Globus pallidus (tissue), 1 donor: ENCODE measurements around the gene CD9.

ENCODE experiments used
- DNase-seq: peaks from one replicate; pipeline ENCODE4 v3.0.0-alpha.2; 2015; ENCODE audit warnings: low spot score

The CD9 gene

DNA sequence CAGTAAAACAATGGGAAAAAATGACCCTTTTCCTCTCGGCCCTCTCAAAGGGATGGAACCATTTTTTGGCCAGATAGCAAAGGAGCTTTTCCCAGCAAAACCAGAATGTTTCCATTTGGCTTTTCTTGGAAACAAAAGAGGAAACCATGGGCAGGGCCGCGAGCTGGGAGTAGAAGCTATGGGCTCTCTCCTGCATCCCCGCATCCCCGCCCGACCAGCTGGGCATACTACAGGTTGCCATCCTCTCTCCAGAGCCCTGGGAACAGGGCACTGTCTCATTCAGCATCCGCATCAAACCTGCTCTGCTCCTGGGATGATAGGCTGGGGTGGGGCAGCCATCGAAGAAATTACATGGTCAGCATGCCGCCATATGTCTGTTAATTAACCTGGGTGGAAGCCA is 20.9 kb downstream of the CD9 start:
- DNase-seq: no peak

DNA sequence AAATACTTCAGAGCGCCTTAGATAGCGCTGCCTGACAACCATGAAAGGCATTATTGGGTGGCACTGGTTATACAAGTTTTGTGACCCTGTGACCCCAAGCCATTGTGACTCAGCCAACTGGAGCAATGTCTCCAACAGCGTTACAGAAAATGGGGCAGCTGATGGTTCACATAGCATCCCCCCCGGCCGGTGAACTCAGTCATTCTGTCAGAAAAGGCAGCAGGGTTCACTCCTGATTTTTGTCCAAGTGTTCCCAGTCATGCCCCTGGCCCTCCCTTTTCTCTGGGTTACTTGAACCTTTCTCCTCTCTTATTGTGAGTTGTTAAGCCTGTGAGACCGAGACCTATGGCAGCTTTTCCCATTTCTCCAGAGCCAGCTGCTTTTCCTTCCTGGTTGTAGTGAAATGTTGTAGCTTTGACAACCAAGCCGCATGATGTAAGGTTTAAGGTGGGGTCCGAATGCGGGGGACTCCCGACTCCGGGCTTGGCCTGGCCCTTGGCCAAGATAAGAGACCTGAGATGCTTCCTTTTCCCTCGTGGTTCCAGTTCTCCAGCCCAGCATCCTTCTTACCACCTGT is 22.0 kb downstream of the CD9 start:
- DNase-seq: no peak

DNA sequence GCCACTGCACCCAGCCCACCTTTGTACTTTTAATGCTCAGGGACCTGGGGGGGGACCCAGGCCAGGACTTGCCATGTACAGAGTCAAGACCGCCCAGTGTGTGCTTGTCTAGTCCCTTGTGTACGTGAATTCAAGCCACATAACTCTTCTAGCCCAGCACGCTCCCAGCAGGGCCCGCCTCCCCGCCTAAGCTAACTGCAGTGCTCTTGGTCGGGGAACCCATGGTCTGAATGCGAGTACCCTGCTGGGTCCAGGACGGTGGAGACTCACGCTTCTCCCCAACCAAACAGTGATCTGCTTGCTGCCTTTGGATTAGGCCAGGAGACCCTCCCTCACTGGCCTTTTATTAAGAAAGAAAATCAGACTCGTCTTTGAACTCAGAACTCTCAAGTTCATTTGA is 23.3 kb downstream of the CD9 start:
- DNase-seq: no peak

- DNase-seq: peak; percentile 93
Observed at GRCh38 chr12:6224550-6224949, 24.4 kb downstream of the CD9 start.

DNA sequence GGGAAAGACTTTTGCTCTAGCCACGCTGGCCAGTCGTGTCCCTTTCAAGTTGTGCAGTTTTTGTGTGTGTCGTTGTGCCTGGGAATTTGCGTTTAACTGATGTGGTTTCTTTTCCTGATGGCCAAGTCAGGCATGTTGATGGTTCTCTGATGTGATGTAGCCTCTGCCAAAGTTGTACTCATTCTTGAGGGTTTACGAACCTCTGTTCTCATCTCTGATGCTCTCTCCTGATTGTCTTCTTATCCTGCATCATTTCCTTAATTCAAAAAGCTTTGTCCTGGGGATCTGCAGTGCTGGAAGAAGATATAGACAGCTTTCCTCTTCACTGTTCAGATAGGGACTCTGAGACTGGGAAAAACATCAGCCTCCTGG is 25.4 kb downstream of the CD9 start:
- no peak for DNase-seq

- DNase-seq: peak; percentile 80
Observed at GRCh38 chr12:6226002-6226678, 25.9 kb downstream of the CD9 start.

GRCh38 chr12:6226679-6227051 is 26.5 kb downstream of the CD9 start:
- DNase-seq: peak; percentile 39

- DNase-seq: peak; percentile 55
Observed at GRCh38 chr12:6228535-6229223, 28.5 kb downstream of the CD9 start.

DNA sequence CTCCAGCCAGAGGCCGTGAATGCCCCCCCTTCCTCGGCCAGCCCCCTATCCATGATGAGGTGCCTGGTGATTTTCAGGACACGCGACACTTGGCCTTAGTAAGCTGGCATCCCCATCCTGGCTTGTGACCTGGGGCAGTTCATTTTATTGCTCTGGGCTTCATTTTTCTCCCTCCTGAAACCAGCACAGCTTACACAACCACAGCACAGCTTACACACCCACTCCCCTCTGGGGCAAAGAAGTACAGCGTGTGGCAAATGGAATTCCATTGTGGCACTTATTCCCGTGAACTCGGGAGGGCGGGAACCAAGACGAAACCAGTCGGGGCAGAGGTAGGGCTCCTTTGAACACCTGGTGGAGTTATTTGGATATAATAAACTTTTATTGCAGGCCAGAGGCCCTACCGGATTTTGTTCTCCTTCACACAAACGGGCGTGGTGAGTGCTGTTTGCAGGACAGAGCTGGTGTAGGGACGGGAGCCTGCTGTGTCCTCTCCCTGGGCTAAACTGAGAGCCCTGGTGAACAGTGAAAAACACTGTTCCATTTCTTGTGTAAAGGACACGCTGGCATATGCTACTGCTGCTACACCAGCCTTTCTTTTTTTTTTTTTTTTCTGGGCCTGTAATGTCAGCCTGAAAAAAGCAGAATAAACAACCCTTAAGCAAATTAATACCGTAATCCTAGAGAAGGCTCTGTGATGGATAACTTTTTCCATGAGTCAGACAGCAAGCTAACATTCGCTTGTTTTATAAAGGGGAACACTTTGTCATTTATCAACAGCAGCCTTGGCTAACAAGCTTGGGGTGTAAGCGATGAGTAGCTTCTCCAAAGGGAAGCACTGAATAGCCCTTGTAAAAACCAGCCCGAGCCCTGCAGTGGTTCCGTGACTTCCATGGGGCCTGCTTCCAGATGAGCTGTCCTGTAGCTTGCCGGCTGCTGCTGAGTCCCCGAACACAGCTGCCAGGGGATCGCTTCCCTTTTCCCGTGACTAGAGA is 29.3 kb downstream of the CD9 start:
- DNase-seq: peak; percentile 88

- peak; percentile 99 for DNase-seq
Observed at GRCh38 chr12:6230321-6231110, 30.3 kb downstream of the CD9 start.

DNA sequence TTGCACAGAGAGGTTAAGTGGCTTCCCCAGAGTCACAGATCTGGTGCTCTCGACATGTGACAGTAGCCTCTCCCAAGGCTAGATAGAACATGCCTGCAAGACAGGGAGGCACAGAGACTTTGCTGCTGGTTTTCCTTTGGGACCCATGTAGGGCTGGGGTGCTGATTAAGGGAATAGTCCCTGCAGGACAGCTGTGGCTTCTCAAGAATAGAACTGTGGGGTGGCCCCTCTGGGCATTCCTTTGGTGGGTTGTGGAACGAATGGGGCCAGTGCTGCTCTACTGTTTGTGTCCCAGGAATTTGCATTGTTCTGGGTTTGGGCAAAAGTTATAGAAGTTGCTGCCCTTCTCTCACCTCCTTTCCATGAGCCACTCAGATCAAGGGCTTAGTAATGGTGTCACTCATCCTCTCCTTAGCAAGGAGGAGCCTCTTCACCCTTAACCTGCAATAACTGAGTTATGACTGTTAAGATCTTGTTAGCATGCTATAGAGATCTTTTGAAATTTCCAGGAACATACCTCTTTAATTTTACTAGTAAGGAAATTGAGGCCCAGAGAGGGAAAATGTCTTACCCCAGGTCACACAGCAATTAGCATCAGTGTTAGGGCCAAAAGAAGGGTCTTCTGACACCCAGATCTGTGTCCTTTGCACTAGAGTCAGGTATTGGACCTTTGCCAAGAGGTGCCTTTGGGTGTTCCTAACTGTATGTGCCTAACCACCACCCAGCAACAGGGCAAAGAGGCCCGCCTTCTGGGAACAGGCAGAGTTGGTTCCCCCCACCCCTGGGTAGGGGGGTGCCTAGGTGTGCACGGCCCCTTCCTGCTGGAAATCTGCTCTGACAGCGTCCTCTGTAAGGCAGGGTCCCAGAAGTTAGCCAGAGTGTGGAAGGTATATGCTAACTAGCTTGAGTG is 31.4 kb downstream of the CD9 start:
- DNase-seq: no peak

DNA sequence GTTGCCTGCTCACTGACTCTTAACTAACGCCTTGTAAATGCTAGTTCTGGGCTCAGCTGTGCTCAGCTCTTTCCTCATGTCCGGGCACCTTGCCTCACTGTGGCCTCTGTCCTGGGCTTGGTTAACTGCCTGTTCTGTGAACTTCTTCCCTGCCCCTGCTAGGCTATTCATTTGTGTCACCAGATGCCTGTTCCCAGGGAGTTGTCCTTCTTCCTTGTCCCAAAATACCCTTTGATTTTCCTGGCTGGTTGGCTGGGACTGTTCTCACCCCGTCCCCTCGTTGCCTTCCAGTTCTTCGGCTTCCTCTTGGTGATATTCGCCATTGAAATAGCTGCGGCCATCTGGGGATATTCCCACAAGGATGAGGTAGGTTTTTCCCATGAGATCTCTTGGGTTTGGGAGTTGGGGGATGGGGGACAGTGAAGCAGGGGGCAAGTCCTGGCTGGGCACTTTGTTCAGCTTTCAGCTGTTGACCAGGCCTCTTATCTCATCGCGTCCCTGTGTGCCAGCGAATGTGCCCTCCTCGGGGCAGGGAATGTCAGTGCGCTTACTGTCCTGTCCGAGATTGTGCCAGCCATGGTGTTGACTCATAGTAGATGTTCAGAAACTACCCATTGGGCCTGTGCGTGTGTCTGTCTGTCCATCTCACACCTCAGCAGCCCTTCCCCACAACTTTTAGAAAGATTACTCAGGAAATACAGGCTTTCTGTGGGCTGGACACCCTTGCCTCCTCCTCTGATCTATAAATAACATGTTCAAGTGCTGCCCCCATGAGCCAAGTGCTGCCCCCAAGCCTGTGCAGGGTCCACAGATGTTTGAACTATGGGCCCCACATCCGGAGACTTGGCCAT is 33.1 kb downstream of the CD9 start:
- DNase-seq: peak; percentile 84

DNA sequence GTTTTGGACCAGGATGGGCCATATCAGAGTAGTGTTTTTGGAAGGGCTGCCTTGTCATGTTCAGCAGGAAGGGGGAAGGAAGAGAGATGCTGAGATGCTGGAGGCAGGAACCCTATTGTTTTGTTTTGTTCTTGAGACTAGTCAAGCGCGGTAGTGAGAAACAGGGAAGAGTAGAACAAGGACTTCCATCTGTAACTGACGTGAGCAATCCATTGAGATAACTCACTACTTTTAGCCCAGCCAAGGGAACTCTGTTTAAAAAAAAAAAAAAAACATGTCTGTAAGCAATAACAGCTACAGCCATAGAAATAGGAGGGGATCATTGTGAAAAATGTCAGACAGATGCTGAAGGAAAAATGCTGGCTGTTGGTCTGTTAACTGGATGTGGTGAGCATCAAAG is 34.0 kb downstream of the CD9 start:
- no peak for DNase-seq

GRCh38 chr12:6234906-6235305 is 34.7 kb downstream of the CD9 start:
- DNase-seq: peak; percentile 62

GRCh38 chr12:6235499-6235898 is 35.3 kb downstream of the CD9 start:
- DNase-seq: peak; percentile 51

GRCh38 chr12:6235906-6236640 is 35.9 kb downstream of the CD9 start:
- no peak for DNase-seq

DNA sequence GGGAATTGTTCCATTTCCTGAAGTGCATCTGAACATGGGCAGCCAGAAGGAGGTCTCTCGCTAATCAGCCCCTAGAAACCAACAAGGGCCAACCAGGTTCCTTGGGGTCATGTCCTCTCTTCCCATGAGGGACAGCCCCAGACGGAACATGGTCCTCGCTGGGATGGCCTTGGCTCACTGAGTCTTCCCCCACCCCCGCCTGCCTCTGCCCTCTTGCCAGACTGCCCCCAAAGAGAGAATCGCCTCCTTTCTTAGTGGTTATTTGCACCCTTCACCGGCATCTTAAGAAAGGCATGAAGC is 36.4 kb downstream of the CD9 start:
- DNase-seq: no peak

- DNase-seq: no peak
Observed at GRCh38 chr12:6237830-6238229, 37.6 kb downstream of the CD9 start.

- DNase-seq: no peak
Observed at GRCh38 chr12:6238875-6239274, 38.7 kb downstream of the CD9 start.
